Bone marrow (tissue), 2 donors: ENCODE results near the gene TRMU.

Experiments
- DNase-seq, 2 donors: peaks; one replicate each; lab custom pipeline; 2025; lab: John Stamatoyannopoulos, UW

The TRMU gene

DNA sequence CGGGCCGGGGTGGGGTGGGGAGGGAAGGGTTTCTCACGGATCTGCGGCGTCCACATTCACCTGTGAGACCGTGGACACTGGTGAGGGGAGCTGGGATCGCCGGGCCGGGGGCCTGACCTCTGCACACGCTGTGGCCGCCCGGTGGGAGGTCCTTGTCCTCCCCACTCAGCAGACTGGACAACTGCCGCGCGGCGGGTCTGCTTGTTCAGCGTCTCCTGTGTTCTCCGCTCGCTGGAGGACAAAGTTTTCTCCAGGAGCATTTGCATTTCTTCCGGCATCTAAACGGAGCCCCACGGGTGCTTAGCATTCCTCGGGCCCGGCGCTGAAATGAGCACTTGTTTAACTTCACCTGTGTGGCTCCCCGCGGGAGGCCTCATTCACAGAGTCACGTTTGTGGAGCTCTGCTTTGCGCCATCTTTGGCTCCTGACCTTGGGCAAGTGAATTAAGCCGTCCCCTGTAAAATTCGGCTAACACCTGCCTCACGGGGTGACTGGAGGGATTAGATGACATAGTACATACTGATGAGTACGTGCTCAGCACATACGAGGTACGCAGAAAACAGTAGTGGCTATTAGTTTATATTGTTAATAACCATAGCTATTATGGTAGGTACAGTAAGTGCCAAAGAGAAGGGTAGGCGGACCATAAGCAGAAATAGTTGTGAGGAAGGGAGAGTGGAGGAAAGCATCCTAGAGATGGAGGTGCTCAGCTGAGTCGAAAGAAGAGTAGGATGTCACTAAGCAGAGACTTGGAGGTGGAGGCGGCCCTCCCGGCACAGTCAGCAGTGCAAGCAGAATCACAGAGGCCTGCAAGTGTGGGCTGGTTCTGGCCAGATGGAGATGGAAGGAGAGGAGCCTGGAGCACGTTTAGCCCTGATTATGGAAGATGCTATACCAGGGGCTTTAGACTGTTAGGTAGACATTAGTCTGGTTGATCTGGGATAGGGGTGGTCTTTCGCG, 885 bp downstream of the TRMU start:
- DNase-seq = no peak

- DNase-seq = no peak
Observed at GRCh38 chr22:46337870-46338269, 2.4 kb downstream of the TRMU start.

GRCh38 chr22:46338636-46339035, 3.1 kb downstream of the TRMU start:
- no peak for DNase-seq

DNA sequence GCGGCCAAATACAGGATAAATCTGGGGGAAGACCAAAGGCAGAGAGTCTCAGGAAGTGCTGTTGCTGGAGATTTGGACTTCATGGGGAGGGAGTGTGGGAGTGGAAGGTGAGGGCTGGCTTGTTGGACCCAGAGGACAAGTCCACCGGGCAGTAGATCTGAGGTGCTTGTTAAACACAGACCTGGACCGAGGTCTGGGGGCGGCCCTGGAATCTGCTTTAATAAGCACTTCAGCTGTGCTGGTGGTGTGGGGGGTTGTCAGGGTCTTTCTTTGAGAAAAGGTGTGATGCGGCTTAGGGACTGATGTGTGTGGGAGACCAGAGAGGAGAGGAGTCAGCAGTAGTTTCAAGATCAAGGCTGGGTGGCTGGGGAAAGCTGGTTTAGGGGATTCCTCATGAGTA, 4.4 kb downstream of the TRMU start:
- no peak for DNase-seq

DNA sequence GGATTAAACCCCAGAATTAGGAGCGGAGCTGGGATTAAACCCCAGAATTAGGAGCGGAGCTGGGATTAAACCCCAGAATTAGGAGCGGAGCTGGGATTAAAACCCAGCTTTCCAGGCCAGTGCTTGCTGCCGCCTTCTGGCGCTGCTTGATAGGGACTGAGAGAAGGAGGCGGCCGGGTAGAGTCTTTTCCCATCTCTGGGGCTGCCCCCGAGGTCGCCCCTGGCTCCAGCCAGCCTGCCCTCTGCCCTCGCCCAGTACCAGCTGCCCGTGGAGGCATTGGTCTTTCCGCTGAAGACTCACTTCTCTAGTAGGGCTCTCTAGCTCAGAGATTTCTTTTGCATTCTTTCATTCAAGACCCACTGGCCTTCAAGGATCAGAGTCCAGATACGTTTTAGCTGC, 5.2 kb downstream of the TRMU start:
- DNase-seq = no peak

DNA sequence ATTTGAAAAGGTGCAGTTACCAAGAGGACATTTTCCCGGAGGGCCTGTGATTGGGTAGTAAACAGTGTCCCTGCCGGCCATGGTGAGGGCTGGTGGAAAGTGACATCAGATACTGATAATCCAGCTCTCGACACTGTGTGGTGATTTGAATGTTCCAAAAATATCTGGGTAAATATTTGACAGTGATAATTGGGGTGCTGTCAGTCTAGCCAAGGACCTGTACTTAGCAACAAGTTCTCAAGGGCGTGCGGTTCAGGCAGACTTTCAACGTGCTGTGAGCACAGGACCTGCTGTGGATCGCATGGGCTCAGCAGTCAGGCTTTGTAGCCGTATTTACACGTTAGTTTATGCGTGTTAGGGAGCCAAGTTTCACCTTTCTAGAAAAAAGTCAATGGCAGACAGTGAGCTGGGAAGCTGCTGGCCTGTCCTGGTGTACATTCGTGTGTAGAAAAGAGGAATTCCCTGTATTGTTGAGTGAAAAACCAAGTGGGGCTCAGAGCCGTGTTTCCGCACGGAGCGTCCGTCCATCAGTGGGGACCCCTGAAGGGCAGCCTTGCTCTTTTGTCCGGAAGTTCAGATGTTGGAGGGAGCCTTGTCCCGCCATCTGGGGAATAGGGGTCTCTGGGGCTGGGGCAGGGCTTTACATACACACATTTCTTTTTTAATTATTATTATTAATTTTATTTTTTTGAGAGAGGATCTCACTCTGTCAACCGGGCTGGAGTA, 11.3 kb downstream of the TRMU start:
- DNase-seq = no peak

GRCh38 chr22:46347646-46348045, 12.1 kb downstream of the TRMU start:
- no peak for DNase-seq

DNA sequence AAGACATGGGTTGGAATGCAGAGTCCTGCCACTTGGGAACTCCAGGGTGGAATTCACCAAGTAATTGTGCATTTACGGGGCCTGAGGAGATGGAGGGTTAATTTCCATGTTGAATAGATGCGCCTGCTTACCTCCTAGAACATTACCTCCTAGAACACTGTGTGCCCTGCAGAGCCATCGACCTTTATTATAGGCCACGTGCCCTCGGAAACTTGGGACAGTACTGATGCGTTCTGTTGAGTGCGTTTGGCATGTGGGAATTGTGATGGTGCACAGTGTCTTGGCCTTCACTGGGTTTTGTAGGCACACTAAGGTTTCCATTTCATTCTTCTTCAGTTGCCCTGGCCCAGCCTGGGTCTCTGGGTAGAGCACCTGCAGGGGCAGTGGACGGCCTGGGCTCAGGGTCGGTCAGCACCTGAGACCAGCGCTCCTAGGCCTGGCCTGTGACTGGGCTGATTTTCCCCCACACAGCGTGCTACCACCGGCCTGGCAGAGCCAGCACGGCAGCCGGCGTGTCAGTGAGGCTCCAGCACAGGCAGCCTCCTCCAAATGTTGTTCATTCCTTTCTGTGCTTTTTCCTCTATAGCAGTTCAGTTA, 12.7 kb downstream of the TRMU start:
- no peak for DNase-seq

DNA sequence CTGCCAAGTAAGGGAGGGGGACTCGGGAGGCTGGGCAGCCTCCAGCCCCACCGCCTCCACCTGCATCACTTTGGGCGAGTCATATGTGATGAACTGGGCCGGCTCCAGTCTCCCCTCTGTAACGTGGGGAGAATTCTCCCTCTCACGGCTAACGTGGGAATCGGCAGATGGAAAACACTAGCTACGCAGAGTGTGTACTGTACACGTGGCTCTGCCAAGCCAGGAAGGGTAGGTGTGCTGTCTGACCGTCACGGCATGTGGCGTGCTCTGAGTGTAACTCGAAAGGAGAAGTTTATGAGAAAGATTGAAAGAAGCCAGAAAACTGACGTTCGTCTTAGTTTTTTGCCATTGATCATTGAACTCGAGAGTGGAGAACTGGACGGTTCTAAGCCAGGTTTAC, 13.7 kb downstream of the TRMU start:
- no peak for DNase-seq

- DNase-seq = no peak
Observed at GRCh38 chr22:46349681-46350080, 14.2 kb downstream of the TRMU start.

- DNase-seq = no peak
Observed at GRCh38 chr22:46350121-46350520, 14.6 kb downstream of the TRMU start.

GRCh38 chr22:46350646-46351045, 15.1 kb downstream of the TRMU start:
- no peak for DNase-seq

DNA sequence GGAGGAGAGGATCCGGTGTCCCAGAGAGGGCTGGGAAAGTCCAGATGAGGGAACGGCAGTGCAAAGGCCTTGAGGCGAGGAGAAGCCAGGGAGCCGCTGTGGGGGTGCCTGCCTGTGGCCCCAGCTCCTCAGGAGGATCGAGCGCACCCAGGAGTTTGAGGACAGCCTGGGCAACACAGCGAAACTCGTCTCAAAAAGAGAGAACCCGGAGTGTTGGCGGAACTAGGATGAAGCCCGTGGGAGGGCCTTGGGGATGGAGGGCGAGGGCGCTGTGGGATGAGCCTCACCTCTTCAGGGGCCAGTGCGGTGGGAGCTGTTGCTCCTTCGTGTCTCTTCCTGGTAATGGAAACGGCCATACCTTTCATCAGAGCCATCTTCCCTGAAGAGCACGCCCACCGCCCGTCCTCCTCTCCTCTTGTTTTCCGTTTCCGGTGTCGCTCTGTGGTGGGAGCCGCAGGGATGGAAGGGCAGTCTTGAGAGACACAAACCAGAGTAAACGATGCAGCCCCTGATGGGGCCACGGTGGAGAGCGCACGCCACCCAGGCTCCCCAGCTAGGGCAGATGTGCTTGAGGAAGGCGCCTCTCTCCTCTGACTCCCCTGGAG, 15.7 kb downstream of the TRMU start:
- no peak for DNase-seq

DNA sequence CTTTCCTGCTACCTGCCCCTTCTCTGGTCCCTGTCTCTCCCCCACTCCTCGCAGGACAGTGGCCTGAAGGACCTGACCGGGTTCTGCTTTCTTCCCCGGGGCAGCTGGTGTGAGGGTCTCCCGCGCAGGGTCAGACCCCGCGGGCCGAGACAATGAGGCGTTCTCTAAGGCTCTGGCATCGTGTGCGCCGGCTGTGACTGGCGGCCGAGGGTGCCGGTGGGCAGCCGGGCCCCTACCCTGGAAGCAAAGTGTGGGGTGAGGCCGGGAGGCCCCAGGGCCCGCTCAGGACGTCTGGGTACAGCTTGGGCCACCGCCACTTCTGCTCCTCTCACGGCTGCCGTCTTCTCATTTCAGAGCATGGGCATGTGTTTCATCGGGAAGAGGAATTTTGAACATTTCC, 16.3 kb downstream of the TRMU start:
- DNase-seq = no peak

DNA sequence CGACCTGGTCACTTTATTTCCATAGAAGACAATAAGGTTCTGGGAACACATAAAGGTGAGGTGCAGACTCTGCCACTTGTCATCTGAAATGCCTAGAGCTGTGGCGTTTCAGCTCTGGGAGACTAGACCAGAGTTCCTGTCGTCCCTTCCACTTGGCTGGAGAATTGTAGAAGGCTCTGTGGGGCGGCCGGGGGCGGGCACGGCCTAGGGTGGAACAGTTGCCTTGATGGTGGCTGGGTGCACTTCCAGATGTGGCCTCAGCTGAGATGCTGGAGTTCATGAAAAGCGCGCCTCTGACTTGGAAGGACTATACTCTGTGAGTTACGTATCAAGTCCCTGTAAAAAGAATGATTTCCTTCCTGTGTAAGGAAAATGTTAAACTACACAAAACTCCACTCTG, 16.8 kb downstream of the TRMU start:
- DNase-seq = no peak

DNA sequence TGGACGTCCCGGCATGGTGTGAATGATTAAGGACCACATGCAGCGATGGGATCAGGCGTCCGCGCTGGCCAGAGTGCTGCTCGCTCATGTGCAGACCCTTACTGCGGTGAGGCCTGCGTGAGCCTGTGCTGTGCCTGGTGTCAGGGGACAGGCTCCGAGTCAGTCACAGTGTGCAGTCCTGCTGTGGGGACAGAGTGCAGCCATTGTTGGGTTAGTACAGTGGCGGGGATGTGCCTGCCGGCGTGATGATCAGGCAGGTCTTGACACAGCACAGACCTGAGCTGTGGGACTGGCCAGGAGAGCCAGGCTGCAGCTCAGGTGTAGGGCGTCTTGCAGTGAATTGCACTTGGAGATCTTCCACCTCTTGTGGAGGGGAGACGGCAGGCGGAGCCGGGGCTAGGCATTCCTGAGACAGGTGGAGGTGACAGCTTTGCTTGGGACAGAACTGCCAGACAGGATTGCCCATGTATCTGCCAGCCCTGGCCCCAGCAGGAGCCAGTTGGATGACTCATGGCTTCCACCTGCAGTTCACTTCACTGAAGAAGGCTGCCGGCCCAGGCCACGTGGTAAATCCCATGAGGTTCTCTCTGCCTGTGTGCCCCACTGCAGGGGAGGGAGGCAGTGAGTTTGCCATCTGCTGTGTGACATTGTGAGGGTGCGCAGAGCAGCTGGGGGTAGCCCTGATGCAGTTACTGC, 17.3 kb downstream of the TRMU start:
- DNase-seq = no peak

GRCh38 chr22:46353483-46354105, 18.1 kb downstream of the TRMU start:
- no peak for DNase-seq

DNA sequence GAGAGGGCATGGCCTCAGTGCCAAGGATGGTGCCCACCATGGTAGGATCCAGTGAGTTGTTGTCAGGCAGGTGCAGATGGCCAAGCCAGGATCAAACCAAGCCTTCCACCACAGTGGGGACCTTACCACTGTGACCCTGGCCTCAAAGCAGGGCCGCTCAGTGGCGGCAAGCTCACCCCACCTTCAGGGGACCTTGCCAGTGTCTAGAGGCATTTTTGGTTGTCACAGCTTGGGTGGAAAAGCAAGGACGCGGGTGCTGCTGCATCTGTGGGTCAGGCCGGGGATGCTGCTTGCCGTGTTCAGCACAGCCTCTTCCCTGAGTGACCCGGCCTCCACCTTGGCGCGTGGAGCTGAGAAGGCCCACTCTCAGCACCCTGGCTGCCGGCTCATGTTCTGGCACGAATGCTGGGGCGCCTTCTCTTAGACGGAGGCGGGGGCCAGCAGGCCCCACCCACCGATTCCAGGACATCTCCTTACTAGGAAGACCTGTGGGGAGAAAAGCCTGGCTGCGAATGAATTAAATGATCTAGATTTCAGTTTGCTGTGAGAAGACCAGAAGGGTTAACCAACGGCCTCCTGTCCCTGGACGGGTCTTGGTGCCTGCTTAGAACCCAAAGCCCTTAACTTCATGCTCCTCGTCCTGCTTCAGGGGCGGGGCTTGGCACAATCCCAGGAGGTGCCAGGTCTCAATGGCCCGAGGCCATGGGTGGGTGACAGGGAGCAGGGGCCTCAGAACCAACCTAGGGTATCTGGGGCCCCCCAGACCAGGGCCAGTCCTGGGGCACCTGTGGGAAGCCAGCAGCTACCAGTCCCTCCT, 18.9 kb downstream of the TRMU start:
- DNase-seq = no peak

DNA sequence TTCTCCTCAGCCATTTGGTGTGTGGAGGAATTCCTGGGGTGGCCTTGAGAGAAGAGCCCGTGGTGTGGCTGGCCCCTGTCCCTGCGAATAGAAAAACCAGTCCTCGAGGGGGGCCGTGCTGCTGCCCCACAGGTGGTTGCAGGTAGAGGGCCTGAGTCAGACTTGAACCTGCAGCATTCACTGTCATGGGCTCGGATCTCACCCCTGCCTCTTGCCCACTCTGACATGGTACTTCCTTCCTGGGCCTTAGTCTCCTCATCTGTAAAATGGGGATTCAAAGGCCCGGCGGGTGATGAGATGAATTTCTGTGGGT, 19.4 kb downstream of the TRMU start:
- DNase-seq = no peak

GRCh38 chr22:46355369-46355995, 20.0 kb downstream of the TRMU start:
- peak; percentile 20 for DNase-seq
